GM12873 (cell line): ENCODE measurements around the gene ENPP6.

Source experiments
- CTCF ChIP-seq: IDR thresholded peaks from 2 replicates; pipeline ENCODE4 v1.5.1; 2012; ENCODE audit warnings: low read depth, mild to moderate bottlenecking, moderate library complexity, low read length, control low read depth; ENCODE audit not compliant: insufficient read depth; ENCODE audit errors: missing control alignments

ENPP6 gene

DNA sequence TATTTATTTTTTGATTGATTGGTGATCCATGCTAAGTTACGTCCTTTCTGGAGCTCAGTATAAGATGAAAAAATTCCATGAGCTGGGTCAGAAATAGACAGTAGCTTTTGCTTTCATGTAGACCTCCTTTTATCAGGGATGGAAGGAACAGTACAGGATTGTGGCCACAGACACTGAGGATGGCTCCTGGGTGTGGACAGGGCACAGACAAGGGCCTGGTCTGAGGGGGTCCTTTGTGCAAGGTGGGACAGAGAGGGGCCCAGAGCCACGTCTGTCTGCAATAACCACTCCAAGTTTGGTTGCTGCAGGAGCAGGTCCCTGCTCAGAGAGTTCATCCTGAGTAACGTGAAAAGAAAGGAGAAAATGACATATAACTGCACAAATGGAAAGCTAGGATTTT, 127.1 kb downstream of the ENPP6 start:
- TF ChIP-seq CTCF: no peak

DNA sequence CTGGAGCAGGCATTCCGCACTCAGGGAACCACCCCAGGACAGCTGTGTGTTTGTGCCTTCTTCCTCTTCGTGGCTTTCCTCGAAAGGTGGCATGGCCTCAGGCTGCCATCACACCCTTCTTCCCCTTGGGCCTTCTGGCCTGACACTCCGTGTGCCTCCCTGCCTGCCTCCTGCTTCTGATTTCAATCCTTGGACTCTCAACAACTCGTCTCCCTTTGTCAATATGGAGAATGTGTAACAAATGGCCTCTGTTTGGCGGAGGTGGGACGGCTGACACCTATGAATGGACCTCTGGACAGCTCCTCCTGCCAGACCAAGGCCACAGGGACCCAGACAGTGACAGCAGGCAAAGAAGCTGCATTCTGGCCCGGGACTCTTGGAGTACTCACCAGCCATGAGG, 137.0 kb downstream of the ENPP6 start:
- TF ChIP-seq CTCF: no peak

- TF ChIP-seq CTCF: no peak
Observed at GRCh38 chr4:184074677-184075388, 142.8 kb downstream of the ENPP6 start.

DNA sequence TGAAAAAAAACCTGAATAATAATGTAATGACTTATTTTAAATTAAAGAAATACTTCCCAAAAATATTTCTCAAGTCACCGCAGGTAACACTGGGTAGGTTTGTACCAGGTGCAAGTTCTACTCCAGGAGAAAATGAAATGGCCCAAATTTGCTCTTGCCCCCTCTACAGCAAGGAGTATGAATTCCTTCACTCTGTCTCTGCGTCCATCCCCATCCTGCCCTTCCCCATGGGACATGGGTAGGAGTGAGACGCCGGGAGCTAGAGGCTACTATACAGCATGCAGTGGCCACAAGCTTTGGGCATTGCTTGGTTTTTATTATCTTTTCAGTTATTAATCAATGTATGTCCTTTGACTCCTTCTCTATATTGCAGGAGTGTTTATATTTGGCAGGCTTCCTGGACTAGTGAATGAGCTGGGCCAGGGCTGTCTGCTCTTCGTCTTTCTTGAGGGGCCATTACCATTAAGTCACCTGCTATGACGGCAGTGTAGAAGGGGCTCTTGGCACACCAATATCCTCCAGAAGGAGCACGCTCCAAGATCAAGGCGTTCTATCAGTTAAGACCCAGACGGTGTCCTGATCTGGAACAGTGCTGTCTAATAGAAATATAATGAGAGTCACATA, 149.6 kb downstream of the ENPP6 start:
- TF ChIP-seq CTCF: no peak

DNA sequence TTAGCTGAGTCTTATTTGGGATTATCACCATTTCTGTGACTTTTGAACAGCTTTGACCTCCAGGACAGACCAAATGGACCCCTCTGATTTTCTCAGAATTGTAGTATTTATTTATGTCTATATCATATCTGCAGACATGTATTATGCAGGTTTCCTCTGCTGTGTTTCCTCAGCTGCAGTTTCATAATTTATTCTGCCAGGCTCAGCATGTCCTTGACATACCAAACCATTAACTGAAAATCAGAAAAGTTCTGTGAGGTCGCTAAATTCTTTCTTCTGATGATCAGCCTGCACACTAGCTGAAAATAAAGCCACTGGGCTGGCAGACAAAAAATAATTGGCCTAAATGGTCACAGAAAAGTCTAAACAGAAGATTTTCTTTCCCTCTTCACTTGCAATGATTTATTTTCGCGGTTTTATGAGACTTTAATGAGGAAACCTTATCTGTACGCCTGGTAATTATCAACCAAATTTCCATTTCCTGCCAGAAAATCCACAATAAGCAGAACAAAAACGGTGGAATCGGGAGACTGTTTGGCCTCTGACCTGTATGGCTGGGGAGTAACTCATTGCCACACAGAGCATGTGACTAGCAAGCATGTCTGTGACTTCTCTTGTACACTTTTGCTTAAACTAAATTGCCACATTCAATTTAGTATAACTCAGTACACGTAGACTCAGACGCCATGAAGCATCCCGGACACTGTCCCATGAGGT, 150.9 kb downstream of the ENPP6 start:
- no peak for TF ChIP-seq CTCF

- TF ChIP-seq CTCF: no peak
Observed at GRCh38 chr4:184064877-184065276, 152.8 kb downstream of the ENPP6 start.

DNA sequence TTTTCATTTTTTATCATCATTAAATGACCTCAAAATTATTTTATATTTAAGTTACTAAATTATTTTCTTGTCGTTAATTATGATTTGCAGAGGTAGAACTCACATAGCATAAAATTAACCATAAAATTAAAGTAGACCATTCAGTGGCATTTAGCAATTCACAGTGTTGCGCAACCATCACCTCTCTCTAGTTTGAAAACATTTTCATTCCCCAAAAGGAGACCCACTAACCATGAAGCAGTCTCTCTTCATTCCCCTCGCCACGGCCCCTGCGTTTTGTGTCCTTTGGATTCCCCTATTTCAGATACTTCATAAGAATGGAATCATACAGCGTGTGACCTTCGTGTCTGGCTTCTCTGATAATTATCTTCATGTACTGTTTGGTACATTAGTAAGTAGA, 154.9 kb downstream of the ENPP6 start:
- no peak for TF ChIP-seq CTCF
